ENCODE measurements around the gene PIM3. TPM values are rescaled to one million over a fixed set of nuclear protein-coding genes. Genes with fewer than 3 reads are reported as not detected.
A peak's percentile ranks its signal among the peaks of the same experiment; 100 is the strongest.
"Not testable (repeated sequence)": the region's sequence is repeated elsewhere in the genome, so short reads cannot be mapped to it uniquely, and the experiment has no call there.

The PIM3 gene
- total RNA-seq, 4 donors from 2014 or later: 92.2 to 174 (median 114) TPM

DNA sequence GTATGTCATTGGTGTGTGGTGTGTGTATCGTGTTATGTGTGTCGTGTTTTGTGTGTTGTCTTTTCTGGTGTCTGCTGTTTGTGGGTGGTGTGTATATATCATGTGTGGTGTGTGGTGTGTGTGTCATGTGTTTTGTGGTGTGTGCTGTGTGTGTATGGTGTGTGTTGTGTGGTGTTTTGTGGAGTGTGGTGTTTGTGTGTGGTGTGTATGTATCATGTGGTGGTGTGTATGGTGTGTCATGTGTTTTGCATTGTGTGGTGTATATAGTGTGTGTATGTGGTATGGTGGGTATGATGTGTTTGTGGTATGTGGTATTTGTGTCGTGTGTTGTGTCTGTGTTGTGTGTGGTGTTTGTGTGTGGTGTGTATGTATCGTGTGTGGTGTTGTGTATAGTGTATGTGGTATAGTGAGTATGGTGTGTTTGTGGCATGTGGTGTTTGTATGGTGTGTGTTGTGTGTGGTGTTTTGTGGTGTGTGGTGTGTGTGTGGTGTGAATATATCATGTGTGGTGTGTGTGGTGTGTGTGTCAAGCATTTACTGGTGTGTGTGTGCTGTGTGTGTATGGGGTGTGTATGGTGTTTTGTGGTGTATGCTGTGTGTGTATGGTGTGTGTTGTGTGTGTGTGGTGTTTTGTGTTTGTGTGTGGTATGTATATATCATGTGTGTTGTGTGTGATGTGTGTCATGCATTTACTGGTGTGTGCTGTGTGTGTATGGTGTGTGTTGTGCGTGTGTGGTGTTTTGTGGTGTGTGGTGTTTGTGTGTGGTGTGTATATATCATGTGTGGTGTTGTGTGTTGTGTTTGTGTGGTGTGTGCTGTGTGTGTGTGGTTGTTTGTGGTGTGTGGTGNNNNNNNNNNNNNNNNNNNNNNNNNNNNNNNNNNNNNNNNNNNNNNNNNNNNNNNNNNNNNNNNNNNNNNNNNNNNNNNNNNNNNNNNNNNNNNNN lies 12.7 kb downstream of the PIM3 start:
- TF ChIP-seq, protein P1, sequence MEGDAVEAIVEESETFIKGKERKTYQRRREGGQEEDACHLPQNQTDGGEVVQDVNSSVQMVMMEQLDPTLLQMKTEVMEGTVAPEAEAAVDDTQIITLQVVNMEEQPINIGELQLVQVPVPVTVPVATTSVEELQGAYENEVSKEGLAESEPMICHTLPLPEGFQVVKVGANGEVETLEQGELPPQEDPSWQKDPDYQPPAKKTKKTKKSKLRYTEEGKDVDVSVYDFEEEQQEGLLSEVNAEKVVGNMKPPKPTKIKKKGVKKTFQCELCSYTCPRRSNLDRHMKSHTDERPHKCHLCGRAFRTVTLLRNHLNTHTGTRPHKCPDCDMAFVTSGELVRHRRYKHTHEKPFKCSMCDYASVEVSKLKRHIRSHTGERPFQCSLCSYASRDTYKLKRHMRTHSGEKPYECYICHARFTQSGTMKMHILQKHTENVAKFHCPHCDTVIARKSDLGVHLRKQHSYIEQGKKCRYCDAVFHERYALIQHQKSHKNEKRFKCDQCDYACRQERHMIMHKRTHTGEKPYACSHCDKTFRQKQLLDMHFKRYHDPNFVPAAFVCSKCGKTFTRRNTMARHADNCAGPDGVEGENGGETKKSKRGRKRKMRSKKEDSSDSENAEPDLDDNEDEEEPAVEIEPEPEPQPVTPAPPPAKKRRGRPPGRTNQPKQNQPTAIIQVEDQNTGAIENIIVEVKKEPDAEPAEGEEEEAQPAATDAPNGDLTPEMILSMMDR (IDR thresholded peaks at IDR 0.05): no peak
- DNase-seq (ENCODE audit: low spot score): peak; percentile 17
- no peak for ATAC-seq (ENCODE audit: low FRiP score)

DNA sequence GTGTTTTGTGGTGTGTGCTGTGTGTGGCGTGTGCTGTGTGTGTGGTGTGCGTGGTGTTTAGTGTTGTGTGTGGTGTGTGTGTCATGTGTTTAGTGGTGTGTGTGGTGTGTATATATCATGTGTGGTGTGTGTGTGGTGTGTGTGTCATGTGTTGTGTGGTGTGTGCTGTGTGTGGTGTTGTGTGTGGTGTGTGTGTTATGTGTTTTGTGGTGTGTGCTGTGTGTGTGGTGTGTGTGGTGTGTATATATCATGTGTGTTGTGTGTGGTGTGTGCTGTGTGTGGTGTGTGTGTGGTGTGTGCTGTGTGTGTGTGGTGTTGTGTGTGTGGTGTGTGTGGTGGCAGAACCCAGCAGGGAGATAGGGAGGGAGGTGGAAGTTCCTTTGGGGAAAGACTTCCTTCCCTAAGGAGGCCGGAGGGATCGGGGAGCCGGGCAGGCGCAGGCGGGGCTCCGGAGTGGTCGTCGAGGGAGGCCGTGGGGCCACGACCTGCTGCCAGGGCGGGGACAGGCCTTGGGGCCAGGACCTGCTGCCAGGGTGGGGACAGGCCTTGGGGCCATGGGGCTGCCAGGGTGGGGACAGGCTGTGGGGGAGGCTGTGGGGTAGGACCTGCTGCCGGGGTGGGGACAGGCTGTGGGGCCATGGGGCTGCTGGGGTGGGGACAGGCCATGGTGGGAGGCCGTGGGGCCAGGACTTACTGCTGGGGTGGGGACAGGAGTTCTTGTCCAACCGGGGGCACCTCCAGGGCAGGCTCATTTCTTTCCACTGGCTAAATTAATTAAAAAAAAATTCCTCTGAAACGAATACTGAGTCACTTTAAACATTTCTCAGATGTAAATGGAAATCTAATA lies 15.2 kb downstream of the PIM3 start:
- TF ChIP-seq, protein P1 (IDR thresholded peaks at IDR 0.05): no peak
- peak; percentile 18 for ATAC-seq (ENCODE audit: low FRiP score)
- peak; percentile 20 for DNase-seq (ENCODE audit: low spot score)

DNA sequence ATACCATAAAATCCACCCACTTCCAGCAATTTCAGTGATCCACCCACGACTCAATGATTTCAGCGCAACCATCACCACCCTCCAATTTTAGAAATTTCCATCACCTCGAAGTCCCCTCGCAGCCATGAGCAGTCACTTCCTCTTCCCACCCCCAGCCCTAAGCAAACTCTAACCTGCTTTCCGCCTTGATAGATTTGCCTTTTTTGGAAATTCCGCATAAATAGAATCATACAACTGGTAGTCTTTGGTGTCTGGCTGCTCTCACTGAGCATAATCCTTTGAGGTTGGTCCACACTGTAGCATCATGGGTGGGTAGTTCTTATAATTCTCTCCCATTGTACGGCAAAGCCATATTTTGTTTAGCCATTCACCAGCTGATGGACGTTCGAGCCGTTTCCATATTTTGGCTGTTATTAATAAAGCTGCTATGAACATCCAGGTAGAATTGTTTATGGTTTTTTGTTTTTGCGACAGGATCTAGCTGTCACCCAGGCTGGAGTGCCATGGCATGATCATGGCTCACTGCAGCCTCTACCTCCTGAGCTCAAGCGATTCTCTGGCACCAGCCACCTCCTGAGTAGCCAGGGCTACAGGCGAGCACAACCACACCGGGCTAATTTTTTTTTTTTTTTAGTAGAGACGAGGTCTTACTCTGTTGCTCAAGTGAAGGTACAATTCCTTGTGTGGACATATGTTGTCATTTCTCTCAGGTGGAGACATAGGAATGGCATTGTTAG lies 16.0 kb downstream of the PIM3 start:
- ATAC-seq (ENCODE audit: low FRiP score) (peak; percentile 3), DNase-seq (ENCODE audit: low spot score) (peak; percentile 21)
- TF ChIP-seq, protein P1 (IDR thresholded peaks at IDR 0.05): no peak

DNA sequence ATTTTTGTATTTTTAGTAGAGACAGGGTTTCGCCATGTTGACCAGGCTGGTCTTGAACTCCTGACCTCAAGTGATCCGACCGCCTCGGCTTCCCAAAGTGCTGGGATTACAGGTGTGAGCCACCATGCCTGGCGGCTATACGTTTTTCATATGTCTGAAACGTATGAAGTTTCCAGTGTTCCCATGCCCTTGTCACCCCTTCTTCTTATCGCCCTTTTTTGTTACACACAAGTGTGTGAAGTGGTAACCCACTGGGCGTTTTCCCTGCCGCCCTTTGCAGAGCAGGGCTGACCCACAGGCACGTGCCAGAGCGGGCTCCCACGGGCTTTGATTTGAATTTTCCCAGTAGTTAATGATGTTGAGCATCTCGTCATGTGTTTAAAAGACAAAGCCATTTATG lies 17.0 kb downstream of the PIM3 start:
- TF ChIP-seq, protein P1 (IDR thresholded peaks at IDR 0.05): no peak
- no peak for ATAC-seq (ENCODE audit: low FRiP score)
- peak; percentile 18 for DNase-seq (ENCODE audit: low spot score)

DNA sequence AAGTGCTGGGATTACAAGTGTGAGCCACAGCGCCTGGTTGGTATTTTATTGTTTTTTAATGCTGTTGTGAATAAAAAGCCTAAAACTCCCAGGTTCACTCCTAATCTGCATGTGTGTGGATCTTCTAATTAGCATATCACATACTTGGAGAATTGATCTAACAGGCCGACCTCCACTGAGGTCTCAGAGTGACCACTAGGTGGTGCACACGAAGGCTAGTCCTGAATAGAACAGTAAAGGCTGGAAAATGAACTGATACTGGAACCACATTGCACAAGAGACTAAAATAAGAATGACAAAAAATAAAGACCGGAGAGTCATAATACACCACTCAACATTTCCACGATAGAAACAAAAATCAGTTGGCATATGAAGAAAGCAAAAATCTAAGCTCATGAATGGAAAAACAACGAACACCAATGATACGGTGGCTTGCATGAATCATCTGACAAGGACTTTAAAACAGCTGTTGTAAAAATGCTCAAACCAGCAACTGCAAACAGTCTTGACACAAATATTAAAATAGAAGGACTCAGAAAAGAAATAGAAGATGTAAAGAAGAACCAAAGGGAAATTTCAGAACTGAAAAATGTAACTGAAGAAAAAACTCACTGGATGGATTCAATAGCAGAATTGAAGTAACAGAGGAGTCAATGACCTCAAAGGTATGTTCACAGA lies 19.2 kb downstream of the PIM3 start:
- ATAC-seq (ENCODE audit: low FRiP score) (no peak), DNase-seq (ENCODE audit: low spot score) (peak; percentile 20)
- TF ChIP-seq, protein P1 (IDR thresholded peaks at IDR 0.05): no peak

DNA sequence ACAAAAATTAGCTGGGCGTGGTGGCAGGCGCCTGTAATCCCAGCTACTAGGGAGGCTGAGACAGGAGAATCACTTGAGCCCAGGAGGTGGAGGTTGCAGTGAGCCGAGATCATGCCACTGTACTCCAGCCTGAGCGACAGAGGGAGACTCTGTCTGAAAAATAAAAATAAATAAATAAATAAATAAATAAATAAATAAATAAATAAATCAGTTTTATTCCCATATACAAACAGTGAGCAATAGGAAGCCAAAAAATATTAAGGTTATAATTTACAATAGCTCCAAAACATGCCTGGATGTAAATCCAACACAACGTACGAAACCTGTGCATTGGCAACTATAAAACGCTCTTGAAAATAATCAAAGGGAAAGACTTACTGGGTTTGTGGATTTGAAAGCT lies 21.2 kb downstream of the PIM3 start:
- not testable (repeated sequence) for DNase-seq (ENCODE audit: low spot score); ATAC-seq (ENCODE audit: low FRiP score)
